Measurements from ENCODE around the gene PLCB4.

GRCh38 chr20:9492067-9492466 is 423.2 kb downstream of the PLCB4 start:
- TF ChIP-seq ATF2 (tag by site-specific recombination; IDR thresholded peaks at IDR 0.05; ENCODE audit: low read depth) (no peak), CTCF (tag by site-specific recombination; IDR thresholded peaks at IDR 0.05) (no peak), ZIC2 (tag by site-specific recombination; IDR thresholded peaks at IDR 0.05) (no peak), TCF7L2 (IDR thresholded peaks at IDR 0.05; ENCODE audit: borderline replicate concordance, low read depth, low read length) (no peak), ZNF133 (tag by site-specific recombination; IDR thresholded peaks at IDR 0.05) (no peak), PBX3 (CRISPR knock-in tag; IDR thresholded peaks at IDR 0.05) (no peak), ZNF555 (tag by site-specific recombination; conservative IDR thresholded peaks at IDR 0.05) (no peak), ZSCAN30 (tag by site-specific recombination; IDR thresholded peaks at IDR 0.05) (no peak), ZNF792 (tag by site-specific recombination; IDR thresholded peaks at IDR 0.05) (no peak)
- TF ChIP-seq, protein P1, sequence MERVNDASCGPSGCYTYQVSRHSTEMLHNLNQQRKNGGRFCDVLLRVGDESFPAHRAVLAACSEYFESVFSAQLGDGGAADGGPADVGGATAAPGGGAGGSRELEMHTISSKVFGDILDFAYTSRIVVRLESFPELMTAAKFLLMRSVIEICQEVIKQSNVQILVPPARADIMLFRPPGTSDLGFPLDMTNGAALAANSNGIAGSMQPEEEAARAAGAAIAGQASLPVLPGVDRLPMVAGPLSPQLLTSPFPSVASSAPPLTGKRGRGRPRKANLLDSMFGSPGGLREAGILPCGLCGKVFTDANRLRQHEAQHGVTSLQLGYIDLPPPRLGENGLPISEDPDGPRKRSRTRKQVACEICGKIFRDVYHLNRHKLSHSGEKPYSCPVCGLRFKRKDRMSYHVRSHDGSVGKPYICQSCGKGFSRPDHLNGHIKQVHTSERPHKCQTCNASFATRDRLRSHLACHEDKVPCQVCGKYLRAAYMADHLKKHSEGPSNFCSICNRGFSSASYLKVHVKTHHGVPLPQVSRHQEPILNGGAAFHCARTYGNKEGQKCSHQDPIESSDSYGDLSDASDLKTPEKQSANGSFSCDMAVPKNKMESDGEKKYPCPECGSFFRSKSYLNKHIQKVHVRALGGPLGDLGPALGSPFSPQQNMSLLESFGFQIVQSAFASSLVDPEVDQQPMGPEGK (tag by site-specific recombination; IDR thresholded peaks at IDR 0.05), result no peak
- TF ChIP-seq, protein P2, sequence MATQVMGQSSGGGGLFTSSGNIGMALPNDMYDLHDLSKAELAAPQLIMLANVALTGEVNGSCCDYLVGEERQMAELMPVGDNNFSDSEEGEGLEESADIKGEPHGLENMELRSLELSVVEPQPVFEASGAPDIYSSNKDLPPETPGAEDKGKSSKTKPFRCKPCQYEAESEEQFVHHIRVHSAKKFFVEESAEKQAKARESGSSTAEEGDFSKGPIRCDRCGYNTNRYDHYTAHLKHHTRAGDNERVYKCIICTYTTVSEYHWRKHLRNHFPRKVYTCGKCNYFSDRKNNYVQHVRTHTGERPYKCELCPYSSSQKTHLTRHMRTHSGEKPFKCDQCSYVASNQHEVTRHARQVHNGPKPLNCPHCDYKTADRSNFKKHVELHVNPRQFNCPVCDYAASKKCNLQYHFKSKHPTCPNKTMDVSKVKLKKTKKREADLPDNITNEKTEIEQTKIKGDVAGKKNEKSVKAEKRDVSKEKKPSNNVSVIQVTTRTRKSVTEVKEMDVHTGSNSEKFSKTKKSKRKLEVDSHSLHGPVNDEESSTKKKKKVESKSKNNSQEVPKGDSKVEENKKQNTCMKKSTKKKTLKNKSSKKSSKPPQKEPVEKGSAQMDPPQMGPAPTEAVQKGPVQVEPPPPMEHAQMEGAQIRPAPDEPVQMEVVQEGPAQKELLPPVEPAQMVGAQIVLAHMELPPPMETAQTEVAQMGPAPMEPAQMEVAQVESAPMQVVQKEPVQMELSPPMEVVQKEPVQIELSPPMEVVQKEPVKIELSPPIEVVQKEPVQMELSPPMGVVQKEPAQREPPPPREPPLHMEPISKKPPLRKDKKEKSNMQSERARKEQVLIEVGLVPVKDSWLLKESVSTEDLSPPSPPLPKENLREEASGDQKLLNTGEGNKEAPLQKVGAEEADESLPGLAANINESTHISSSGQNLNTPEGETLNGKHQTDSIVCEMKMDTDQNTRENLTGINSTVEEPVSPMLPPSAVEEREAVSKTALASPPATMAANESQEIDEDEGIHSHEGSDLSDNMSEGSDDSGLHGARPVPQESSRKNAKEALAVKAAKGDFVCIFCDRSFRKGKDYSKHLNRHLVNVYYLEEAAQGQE (tag by site-specific recombination; IDR thresholded peaks at IDR 0.05), result no peak

Data from HEK293 (cell line).